NOMO-1 treated with dmso at 0.1 percent for 144 hours (cell line): Measurements from ENCODE around the gene TACR2.
A peak's percentile ranks its signal among the peaks of the same experiment; 100 is the strongest.

Experiments
- DNase-seq: peaks from one replicate; lab custom pipeline; 2025; ENCODE audit not compliant: unreplicated experiment; lab: John Stamatoyannopoulos, UW

The TACR2 gene

GRCh38 chr10:69405221-69405620 is 11.5 kb downstream of the TACR2 start:
- DNase-seq, result no peak

- DNase-seq, result no peak
Observed at GRCh38 chr10:69404786-69405185, 11.9 kb downstream of the TACR2 start.

GRCh38 chr10:69403519-69403918 is 13.2 kb downstream of the TACR2 start:
- no peak for DNase-seq

GRCh38 chr10:69403066-69403465 is 13.7 kb downstream of the TACR2 start:
- DNase-seq, result no peak

GRCh38 chr10:69402386-69402785 is 14.3 kb downstream of the TACR2 start:
- DNase-seq, result no peak

- no peak for DNase-seq
Observed at GRCh38 chr10:69401416-69401815, 15.3 kb downstream of the TACR2 start.

- DNase-seq, result no peak
Observed at GRCh38 chr10:69400936-69401335, 15.8 kb downstream of the TACR2 start.

- no peak for DNase-seq
Observed at GRCh38 chr10:69398466-69398865, 18.3 kb downstream of the TACR2 start.

GRCh38 chr10:69397972-69398371 is 18.7 kb downstream of the TACR2 start:
- no peak for DNase-seq

- DNase-seq, result no peak
Observed at GRCh38 chr10:69394020-69394419, 22.7 kb downstream of the TACR2 start.

GRCh38 chr10:69392481-69393000 is 24.2 kb downstream of the TACR2 start:
- DNase-seq, result peak; percentile 70

- no peak for DNase-seq
Observed at GRCh38 chr10:69391158-69391557, 25.6 kb downstream of the TACR2 start.

GRCh38 chr10:69389827-69390490 is 26.8 kb downstream of the TACR2 start:
- no peak for DNase-seq

- DNase-seq, result no peak
Observed at GRCh38 chr10:69388488-69388887, 28.2 kb downstream of the TACR2 start.

- DNase-seq, result no peak
Observed at GRCh38 chr10:69387500-69387899, 29.2 kb downstream of the TACR2 start.

- no peak for DNase-seq
Observed at GRCh38 chr10:69385454-69386350, 31.0 kb downstream of the TACR2 start.

- no peak for DNase-seq
Observed at GRCh38 chr10:69384320-69384719, 32.4 kb downstream of the TACR2 start.

GRCh38 chr10:69383558-69383957 is 33.2 kb downstream of the TACR2 start:
- no peak for DNase-seq

GRCh38 chr10:69382382-69383117 is 34.2 kb downstream of the TACR2 start:
- DNase-seq, result no peak

GRCh38 chr10:69379800-69380199 is 36.9 kb downstream of the TACR2 start:
- DNase-seq, result no peak

GRCh38 chr10:69377933-69378332 is 38.8 kb downstream of the TACR2 start:
- DNase-seq, result no peak
